Cardiac ventricle fibroblast (primary cell): ENCODE data around the gene HS6ST2. TPM values are rescaled to one million over a fixed set of nuclear protein-coding genes. Genes with fewer than 3 reads are reported as not detected.

ENCODE experiments used
- total RNA-seq: library from RNA; depleted of rRNA; stranded (reverse); fragments of >200 nt; gene quantifications from 2 replicates; pipeline ENCODE4 v1.2.3, GENCODE V29; 2015

HS6ST2 gene
- total RNA-seq, result 0.05 TPM in 1 of 2 replicates, not detected in the other

GRCh38 chrX:132958091-132958703, at the start of gene HS6ST2:
HS6ST2 (minus strand) TSS chrX:132958629.

Other genes starting within 250 kb of the HS6ST2 start
- not detected in 2 replicates for gene USP26, start 138.5 kb upstream of the HS6ST2 start, total RNA-seq